Neural cell (in vitro differentiated cells): ENCODE results near the gene SNX7. TPM values are rescaled to one million over a fixed set of nuclear protein-coding genes. Genes with fewer than 3 reads are reported as not detected.

Experiments
- H2AFZ ChIP-seq: fragments of 200-600, 300-800 bp; sonication (generic), shearing (Covaris generic); 2 replicates; pipeline ENCODE4 v1.6.0; 2014; ENCODE audit warnings: low read depth, mild to moderate bottlenecking, antibody characterized with exemption, low read length, moderate library complexity
- H3F3A ChIP-seq: fragments of 200-600 bp; shearing (Covaris generic); 2 replicates; pipeline ENCODE4 v1.6.1; 2016; ENCODE audit warnings: mild to moderate bottlenecking, moderate library complexity, mixed read lengths, antibody characterized with exemption, low read length; ENCODE audit not compliant: insufficient read depth, poor library complexity, severe bottlenecking
- H3K27ac ChIP-seq: fragments of 200-600, 300-800 bp; sonication (generic), shearing (Covaris generic); 2 replicates; pipeline ENCODE4 v1.5.1; 2014; ENCODE audit warnings: mild to moderate bottlenecking, low read length, moderate library complexity
- H3K27me3 ChIP-seq: fragments of 300-800, 200-600 bp; sonication (generic), shearing (Covaris generic); 2 replicates; pipeline ENCODE4 v1.6.0; 2014; ENCODE audit warnings: mild to moderate bottlenecking, low read depth, low read length, moderate library complexity; ENCODE audit not compliant: insufficient read depth
- H3K36me3 ChIP-seq: fragments of 300-800, 200-600 bp; sonication (generic), shearing (Covaris generic); 2 replicates; pipeline ENCODE4 v1.5.1; 2014; ENCODE audit warnings: mild to moderate bottlenecking, antibody characterized with exemption, low read length, moderate library complexity; ENCODE audit not compliant: insufficient read depth
- H3K4me2 ChIP-seq: fragments of 300-800, 200-600 bp; sonication (generic), shearing (Covaris generic); 2 replicates; pipeline ENCODE4 v1.6.0; 2014; ENCODE audit warnings: mild to moderate bottlenecking, low read length
- H3K4me3 ChIP-seq: fragments of 300-800, 200-600 bp; sonication (generic), shearing (Covaris generic); 2 replicates; pipeline ENCODE4 v1.5.1; 2014; ENCODE audit warnings: mild to moderate bottlenecking, low read length, moderate library complexity
- H3K79me2 ChIP-seq: fragments of 200-600 bp; shearing (Covaris generic); replicated peaks from 2 replicates; pipeline ENCODE4 v1.6.0; 2014; ENCODE audit warnings: mild to moderate bottlenecking, low read length, moderate library complexity; ENCODE audit not compliant: insufficient read depth
- H3K9ac ChIP-seq: fragments of 300-800, 200-600 bp; sonication (generic), shearing (Covaris generic); 2 replicates; pipeline ENCODE4 v1.6.1; 2016; ENCODE audit warnings: mild to moderate bottlenecking, low read length, mixed read lengths
- H3K9me2 ChIP-seq: fragments of 200-600 bp; shearing (Covaris generic); 2 replicates; pipeline ENCODE4 v1.6.1; 2016; ENCODE audit warnings: mild to moderate bottlenecking, low read length, mixed read lengths; ENCODE audit not compliant: insufficient read depth
- H3K9me3 ChIP-seq: fragments of 200-600, 300-800 bp; sonication (generic), shearing (Covaris generic); 2 replicates; pipeline ENCODE4 v1.6.1; 2016; ENCODE audit warnings: mild to moderate bottlenecking, mixed run types, low read length, moderate library complexity, mixed read lengths
- H4K20me1 ChIP-seq: fragments of 200-600 bp; shearing (Covaris generic); 2 replicates; pipeline ENCODE4 v1.6.1; 2016; ENCODE audit warnings: mild to moderate bottlenecking, mixed run types; ENCODE audit not compliant: insufficient read depth
- EP300 ChIP-seq: fragments of 450-650 bp; conservative IDR thresholded peaks from 2 replicates; pipeline ENCODE4 v1.6.1; 2014; ENCODE audit warnings: antibody characterized with exemption, mild to moderate bottlenecking, moderate library complexity; ENCODE audit not compliant: poor library complexity, severe bottlenecking
- EZH2 ChIP-seq: fragments of 200-600, 300-800 bp; shearing (Covaris generic), sonication (generic); IDR thresholded peaks from 2 replicates; pipeline ENCODE4 v1.6.1; 2014; ENCODE audit warnings: antibody characterized with exemption, low read length, borderline replicate concordance, mild to moderate bottlenecking; ENCODE audit not compliant: insufficient read depth, poor library complexity, severe bottlenecking
- MXI1 ChIP-seq: fragments of 450-650 bp; conservative IDR thresholded peaks from 2 replicates; pipeline ENCODE4 v1.6.1; 2014; ENCODE audit warnings: antibody characterized with exemption, mild to moderate bottlenecking; ENCODE audit not compliant: poor library complexity, severe bottlenecking
- POLR2AphosphoS5 ChIP-seq: IDR thresholded peaks from 2 replicates; pipeline ENCODE4 v1.6.1; 2012
- RAD21 ChIP-seq: fragments of 450-650 bp; conservative IDR thresholded peaks from 2 replicates; pipeline ENCODE4 v1.6.1; 2014; ENCODE audit warnings: antibody characterized with exemption, mild to moderate bottlenecking, moderate library complexity
- SMC3 ChIP-seq: fragments of 450-650 bp; conservative IDR thresholded peaks from 2 replicates; pipeline ENCODE4 v1.6.1; 2014; ENCODE audit warnings: antibody characterized with exemption, mild to moderate bottlenecking, moderate library complexity; ENCODE audit not compliant: poor library complexity
- TAF1 ChIP-seq: IDR thresholded peaks from 2 replicates; pipeline ENCODE4 v1.6.1; 2012; ENCODE audit warnings: low read depth
- polyA plus RNA-seq: library from polyadenylated mRNA; depleted of rRNA; stranded (reverse); fragments of >200 nt; gene quantifications from 2 replicates; pipeline ENCODE4 v1.2.3, GENCODE V29; 2014
- TF ChIP-seq, protein P1 (sequence below): fragments of 450-650 bp; IDR thresholded peaks from 2 replicates; pipeline ENCODE4 v1.5.1; 2014; ENCODE audit warnings: antibody characterized with exemption, mild to moderate bottlenecking, moderate library complexity; ENCODE audit not compliant: poor library complexity, severe bottlenecking
- TF ChIP-seq, protein P2 (sequence below): IDR thresholded peaks from 2 replicates; pipeline ENCODE4 v1.6.1; 2012; ENCODE audit warnings: borderline replicate concordance

Gene SNX7
- polyA plus RNA-seq, 1 donor from 2014 or later: 7.5 TPM

DNA sequence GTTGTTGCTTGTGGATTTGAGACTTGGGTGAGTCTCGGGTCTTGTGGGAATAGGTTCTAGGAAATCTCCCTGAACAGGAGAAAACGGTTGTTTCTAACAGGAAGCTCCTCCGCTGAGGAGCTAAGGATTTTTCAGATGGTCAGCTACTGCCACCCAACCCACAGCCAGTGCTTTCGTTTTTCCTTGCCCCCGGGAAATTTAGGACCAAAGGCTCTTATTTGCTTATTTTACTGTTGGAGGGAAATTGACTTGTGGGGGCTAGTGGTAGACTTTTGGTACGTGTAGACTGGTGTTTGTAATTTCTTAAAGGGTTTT, 792 bp downstream of the SNX7 start:
- Histone ChIP-seq H3F3A (no peaks in the 10 kb centered on the region), H2AFZ (no peak overlapping the region), H3K4me2 (peak overlapping the region; percentile 79), H3K27ac (no peak overlapping the region), H3K27me3 (peaks cover 24% of the 10 kb centered on the region), H4K20me1 (no peaks in the 10 kb centered on the region), H3K36me3 (no peaks in the 10 kb centered on the region), H3K4me3 (peak overlapping the region; percentile 87), H3K79me2 (no peaks in the 10 kb centered on the region), H3K9me2 (no peaks in the 10 kb centered on the region), H3K9ac (peak overlapping the region; percentile 40), H3K9me3 (no peaks in the 10 kb centered on the region)
- TF ChIP-seq EZH2 (no peak), TAF1 (no peak), MXI1 (no peak), POLR2AphosphoS5 (no peak), EP300 (no peak), SMC3 (no peak), RAD21 (no peak)
- TF ChIP-seq, protein P1, sequence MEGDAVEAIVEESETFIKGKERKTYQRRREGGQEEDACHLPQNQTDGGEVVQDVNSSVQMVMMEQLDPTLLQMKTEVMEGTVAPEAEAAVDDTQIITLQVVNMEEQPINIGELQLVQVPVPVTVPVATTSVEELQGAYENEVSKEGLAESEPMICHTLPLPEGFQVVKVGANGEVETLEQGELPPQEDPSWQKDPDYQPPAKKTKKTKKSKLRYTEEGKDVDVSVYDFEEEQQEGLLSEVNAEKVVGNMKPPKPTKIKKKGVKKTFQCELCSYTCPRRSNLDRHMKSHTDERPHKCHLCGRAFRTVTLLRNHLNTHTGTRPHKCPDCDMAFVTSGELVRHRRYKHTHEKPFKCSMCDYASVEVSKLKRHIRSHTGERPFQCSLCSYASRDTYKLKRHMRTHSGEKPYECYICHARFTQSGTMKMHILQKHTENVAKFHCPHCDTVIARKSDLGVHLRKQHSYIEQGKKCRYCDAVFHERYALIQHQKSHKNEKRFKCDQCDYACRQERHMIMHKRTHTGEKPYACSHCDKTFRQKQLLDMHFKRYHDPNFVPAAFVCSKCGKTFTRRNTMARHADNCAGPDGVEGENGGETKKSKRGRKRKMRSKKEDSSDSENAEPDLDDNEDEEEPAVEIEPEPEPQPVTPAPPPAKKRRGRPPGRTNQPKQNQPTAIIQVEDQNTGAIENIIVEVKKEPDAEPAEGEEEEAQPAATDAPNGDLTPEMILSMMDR: no peak
- TF ChIP-seq, protein P2, sequence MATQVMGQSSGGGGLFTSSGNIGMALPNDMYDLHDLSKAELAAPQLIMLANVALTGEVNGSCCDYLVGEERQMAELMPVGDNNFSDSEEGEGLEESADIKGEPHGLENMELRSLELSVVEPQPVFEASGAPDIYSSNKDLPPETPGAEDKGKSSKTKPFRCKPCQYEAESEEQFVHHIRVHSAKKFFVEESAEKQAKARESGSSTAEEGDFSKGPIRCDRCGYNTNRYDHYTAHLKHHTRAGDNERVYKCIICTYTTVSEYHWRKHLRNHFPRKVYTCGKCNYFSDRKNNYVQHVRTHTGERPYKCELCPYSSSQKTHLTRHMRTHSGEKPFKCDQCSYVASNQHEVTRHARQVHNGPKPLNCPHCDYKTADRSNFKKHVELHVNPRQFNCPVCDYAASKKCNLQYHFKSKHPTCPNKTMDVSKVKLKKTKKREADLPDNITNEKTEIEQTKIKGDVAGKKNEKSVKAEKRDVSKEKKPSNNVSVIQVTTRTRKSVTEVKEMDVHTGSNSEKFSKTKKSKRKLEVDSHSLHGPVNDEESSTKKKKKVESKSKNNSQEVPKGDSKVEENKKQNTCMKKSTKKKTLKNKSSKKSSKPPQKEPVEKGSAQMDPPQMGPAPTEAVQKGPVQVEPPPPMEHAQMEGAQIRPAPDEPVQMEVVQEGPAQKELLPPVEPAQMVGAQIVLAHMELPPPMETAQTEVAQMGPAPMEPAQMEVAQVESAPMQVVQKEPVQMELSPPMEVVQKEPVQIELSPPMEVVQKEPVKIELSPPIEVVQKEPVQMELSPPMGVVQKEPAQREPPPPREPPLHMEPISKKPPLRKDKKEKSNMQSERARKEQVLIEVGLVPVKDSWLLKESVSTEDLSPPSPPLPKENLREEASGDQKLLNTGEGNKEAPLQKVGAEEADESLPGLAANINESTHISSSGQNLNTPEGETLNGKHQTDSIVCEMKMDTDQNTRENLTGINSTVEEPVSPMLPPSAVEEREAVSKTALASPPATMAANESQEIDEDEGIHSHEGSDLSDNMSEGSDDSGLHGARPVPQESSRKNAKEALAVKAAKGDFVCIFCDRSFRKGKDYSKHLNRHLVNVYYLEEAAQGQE: no peak

DNA sequence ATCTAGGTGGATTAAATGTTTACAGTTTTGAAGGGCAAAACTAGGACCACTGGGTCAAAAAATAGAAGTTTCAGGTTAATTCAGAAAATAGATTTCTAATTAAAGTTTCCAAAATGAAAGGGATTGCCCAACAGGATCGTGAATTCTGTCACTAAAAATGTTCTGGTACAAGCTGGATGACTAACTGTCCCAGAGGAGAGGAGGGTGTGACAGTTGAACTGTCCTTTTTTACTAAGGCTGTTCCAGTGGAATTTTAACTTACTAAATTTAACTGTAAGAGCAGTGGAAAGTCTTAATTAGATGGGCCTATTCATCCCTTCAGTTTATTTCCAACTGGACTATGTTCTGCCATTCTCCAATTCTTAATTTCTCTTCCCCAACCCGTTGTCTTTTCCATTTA, 7.2 kb downstream of the SNX7 start:
- no peak overlapping the region for H2AFZ ChIP-seq
- no peak overlapping the region for H3K4me2 ChIP-seq
- no peaks in the 10 kb centered on the region for H3K9me3 ChIP-seq
- no peak overlapping the region for H3K9ac ChIP-seq
- H4K20me1 ChIP-seq: no peaks in the 10 kb centered on the region
- H3K4me3 ChIP-seq: no peak overlapping the region
- no peaks in the 10 kb centered on the region for H3K36me3 ChIP-seq
- TF ChIP-seq TAF1 (no peak), RAD21 (no peak), EZH2 (no peak)
- TF ChIP-seq, protein P2: no peak
- no peaks in the 10 kb centered on the region for H3K79me2 ChIP-seq
- no peaks in the 10 kb centered on the region for H3F3A ChIP-seq
- no peaks in the 10 kb centered on the region for H3K9me2 ChIP-seq
- no peak overlapping the region for H3K27ac ChIP-seq
- no peaks in the 10 kb centered on the region for H3K27me3 ChIP-seq
